PFSK-1 (cell line): Measurements from ENCODE around the gene CALHM1.

Experiments
- POLR2AphosphoS5 ChIP-seq: IDR thresholded peaks from 2 replicates; pipeline ENCODE4 v1.6.1; 2012; ENCODE audit warnings: low read depth, mild to moderate bottlenecking, control low read depth, low read length, moderate library complexity
- REST ChIP-seq, 2 experiments: IDR thresholded peaks; 2 replicates each; pipeline versions ENCODE4 v1.6.1 to v1.8.0; 2011 to 2012; ENCODE audit warnings: low read depth in 2 of 2, low read length in 2 of 2, control low read depth in 1 of 2, inconsistent platforms in 1 of 2, mild to moderate bottlenecking in 1 of 2, moderate library complexity in 1 of 2; ENCODE audit not compliant: insufficient read depth in 1 of 2
- SIN3A ChIP-seq: IDR thresholded peaks from 2 replicates; pipeline ENCODE4 v1.6.1; 2012; ENCODE audit warnings: mild to moderate bottlenecking, low read length, moderate library complexity, borderline replicate concordance; ENCODE audit not compliant: insufficient read depth

- TF ChIP-seq SIN3A (no peak), POLR2AphosphoS5 (no peak), REST (IDR thresholded peaks at IDR 0.05; ENCODE audit: insufficient read depth in 1 of 2, low read depth in 2 of 2, low read length in 2 of 2) (no peak)
Measured at GRCh38 chr10:103450201-103450695, 8.5 kb downstream of the CALHM1 start.
